Stimulated activated CD8-positive, alpha-beta memory T cell treated with anti-CD3 and anti-CD28 coated beads, Interleukin-12 subunit alpha, Interleukin-12 subunit beta, amount 100 ng/mL, for 24 hours (primary cell): ENCODE measurements around the gene SLC16A5.
"Not testable (repeated sequence)": the region's sequence is repeated elsewhere in the genome, so short reads cannot be mapped to it uniquely, and the experiment has no call there.

Experiments
- DNase-seq: peaks from one replicate; pipeline ENCODE4 v3.0.0-alpha.2; 2020; ENCODE audit errors: extremely low read depth

SLC16A5 gene, protein sequence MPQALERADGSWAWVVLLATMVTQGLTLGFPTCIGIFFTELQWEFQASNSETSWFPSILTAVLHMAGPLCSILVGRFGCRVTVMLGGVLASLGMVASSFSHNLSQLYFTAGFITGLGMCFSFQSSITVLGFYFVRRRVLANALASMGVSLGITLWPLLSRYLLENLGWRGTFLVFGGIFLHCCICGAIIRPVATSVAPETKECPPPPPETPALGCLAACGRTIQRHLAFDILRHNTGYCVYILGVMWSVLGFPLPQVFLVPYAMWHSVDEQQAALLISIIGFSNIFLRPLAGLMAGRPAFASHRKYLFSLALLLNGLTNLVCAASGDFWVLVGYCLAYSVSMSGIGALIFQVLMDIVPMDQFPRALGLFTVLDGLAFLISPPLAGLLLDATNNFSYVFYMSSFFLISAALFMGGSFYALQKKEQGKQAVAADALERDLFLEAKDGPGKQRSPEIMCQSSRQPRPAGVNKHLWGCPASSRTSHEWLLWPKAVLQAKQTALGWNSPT

DNA sequence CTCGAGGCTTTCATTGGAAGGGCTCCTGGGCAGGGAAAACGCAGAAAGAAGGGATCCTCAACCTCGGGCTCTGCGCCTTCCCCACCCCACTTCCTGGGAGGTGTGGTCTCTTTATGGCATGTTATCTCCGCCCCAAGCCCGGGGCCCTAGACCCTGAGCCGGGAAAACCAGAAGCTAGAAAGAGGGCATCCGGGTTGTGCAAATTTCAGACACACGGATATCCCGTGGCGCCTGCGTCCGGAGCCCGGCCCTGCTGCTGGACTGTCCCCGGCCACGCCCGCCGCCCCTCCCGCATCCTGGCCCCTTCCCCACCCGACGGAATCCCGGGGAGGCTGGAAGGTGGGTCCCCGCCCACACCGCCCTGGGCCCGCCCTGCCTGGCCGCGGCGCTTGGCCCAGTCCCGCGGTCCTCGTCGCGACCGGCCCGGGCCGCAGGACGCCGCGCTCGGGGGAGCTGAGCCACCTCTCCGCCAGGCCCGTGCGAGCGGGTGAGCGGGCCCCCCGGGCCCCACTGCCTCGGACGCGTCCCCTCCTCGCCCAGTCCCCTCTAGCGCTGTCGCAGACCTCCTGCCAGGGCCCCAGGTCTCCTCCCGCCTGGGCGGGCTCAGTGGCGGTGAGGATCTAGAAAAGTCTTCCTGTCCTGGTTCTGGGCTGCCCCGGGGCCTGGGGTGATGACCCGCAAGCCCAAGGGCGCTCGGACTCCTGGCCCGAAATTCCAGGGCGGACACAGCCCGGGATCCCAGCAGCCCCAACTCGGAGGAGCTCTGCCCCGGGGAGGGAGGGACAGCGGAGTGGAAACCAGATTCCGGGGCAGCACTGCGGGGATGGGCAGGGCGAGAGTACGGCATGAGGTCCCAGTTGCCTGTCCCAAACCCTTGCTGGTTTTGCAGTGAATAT, at the start of gene SLC16A5:
Gene SLC16A5, plus strand, starts transcription at position 397 of the 896 bp plus-strand sequence. CDS start 5,683 bp downstream, outside the sequence.
- no peak for DNase-seq

DNA sequence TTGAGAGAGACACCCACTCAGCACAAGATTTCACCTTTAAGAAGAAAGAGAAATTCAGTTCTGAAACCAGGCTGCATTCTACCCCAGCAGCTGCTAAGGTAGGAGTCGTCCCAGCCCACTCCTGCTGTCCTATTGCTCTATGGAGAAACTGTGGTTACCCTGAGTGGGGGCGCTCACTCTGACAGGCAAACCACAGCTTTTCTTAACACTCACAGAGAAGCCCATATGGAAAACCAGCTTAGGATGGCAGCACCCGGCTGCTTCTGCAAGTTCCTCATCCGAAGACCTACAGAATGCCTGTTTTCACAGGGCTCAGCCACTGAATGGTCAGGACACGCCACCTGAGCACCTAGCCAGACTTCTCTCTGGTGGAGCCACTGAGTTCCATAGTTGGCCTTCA, 48.5 kb upstream of the SLC16A5 start:
- no peak for DNase-seq

DNA sequence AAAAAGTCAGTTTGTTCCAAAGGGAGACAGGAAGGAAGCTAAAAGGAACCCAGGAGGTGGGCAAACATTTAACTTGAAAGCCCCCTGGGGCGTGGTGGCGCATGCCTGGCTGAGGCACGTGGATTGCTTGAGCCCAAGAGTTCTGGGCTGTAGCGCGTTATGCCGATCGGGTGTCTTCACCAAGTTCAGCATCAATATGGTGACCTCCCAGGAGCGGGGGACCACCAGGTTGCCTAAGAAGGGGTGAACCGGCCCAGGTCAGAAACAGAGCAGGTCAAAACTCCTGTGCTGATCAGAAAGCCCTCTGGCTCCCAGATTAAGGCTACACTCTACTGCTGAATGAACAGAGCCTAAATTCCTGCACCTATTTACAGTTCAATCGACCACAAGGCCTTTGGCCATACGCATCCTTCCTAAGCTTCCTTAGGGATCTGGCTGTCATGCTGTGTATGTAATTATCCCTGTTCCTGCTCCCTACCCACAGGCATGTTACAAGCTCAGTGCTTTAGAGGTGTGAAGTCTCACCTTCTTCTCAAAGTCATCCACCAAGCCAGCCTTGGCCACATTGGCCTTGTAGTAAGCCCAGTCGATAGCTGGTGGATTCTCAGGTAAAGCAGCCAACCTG, 46.0 kb upstream of the SLC16A5 start:
- DNase-seq, result no peak

DNA sequence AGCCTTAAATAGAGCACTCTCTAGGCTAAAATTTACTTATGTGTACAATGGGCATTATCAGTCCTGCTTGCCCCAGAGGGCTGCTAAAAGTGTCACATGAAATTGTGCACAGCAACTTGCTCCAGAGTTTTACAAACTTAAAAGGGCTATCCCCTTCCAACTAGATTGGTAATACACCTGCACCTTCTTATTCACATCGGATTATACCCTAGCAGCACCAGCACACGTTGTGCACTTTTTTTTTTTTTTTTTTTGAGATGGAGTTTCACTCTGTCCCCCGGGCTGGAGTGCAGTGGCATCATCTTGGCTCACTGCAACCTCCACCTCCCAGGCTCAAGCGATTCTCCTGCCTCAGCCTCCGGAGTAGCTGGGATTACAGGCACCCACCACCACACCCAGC, 44.0 kb upstream of the SLC16A5 start:
- not testable (repeated sequence) for DNase-seq

DNA sequence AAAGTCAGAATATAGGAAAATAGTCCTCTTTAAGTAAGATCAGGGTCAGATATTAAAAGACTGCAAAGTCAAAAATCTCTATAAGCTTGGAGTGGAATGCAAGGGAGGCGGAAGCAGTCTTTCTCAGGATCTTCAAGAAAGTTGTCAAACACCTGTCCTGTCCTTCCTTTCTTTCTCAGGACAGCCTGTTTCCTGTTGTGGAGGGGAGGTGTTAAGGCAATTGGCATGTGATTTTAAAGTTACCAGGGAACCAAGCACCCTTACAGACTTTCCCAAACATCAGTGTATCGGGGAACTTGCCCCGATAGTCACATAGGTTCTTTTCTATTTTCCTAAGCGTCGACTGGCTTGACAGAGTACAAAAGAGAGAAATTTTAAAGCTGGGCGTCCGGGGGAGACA, 43.0 kb upstream of the SLC16A5 start:
- DNase-seq, result no peak

DNA sequence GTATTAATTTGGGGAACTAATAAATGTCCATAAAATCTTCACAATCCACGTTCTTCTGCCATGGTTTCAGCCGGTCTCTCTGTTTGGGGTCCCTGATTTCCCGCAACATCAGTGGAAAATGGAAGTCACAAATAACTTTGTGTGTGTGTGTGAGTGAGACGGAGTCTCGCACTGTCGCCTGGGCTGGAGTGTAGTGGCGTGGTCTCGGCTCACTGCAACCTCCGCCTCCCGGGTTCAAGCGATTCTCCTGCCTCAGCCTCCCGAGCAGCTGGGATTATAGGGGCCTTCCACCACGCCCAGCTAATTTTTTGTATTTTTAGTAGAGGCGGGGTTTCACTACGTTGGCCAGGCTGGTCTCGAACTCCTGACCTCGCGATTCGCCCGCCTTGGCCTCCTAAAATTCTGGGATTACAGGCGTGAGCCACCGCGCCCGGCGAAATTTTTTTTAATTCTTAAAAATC, 41.8 kb upstream of the SLC16A5 start:
- not testable (repeated sequence) for DNase-seq

DNA sequence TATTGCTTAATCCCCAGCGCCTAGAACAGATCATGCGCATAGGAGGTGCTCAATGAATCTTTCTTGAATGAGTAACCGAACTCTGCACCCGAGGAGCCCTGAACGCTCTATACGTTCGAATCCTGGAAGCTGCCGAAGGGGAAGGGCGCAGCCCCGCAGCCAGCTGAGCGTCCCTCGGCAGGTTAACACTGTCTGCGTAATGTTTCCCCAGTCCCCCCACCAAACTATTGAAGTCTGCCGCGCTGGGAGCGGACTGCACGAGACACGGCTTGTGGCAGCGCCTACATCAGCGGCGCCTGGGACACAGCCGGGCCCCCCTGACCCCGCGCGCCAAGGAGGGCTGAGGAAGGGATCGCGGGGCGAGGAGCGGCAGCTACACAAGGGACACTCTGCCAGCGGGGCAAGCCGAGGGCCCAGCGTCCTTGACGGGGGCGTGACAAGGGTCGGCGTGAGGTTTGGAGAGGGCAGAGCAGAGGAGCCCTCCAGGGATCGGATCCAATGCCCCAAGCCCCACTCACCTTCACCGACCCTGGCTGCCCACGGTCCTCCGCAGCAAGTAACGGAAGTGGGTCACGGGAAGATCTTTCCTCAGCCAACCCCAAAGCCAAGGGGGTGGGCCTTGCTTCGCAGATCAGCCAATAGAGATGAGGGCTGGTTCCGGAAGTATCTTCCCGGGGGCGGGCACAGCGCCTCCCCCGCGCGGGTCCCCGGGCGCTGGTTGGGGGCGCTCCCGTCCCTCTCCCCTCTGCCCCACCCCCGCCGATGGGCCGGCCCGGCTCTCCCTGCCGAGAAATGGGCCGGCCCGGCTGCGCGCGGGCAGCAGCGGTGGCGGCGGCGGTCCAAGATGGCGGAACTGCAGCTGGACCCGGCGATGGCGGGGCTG, 41.1 kb upstream of the SLC16A5 start, which contains the start of the genes ATP5PD and KCTD2:
Gene ATP5PD, minus strand, starts transcription at position 563 of the 883 bp plus-strand sequence. CDS start 4,319 bp downstream, outside the sequence.
Gene KCTD2, plus strand, starts transcription at position 819 of the 883 bp plus-strand sequence. Its CDS starts 26 bp downstream, at position 845.
- DNase-seq, result peak; percentile 88

DNA sequence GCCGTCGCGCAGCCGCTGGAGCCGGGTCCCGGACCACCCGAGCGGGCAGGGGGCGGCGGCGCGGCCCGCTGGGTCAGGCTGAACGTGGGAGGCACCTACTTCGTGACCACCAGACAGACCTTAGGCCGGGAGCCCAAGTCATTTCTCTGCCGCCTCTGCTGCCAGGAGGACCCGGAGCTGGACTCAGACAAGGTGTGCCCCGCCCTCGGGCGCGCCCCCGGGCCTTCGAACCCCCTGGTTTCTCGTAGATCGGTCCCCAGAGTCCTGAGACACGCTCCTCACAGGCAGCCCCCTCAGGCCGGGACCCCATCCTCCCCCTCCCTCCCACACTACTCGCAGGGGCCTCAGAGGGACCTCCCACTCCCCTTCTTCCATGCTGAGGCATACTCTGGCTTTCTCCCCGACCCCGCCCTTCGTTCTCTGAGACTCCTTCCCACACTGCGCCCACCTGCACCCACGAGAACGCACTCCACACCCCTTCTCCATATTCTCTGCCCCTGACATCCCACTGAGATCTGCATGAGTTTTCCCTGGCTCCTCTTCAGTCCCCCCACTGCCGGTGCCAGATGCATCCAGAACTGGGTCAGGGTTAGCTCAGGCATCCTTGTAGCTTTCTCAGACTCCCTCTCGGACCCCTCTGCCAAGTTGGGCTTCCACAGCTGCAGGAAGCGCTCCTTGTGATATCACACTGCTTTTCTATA, 40.2 kb upstream of the SLC16A5 start:
- DNase-seq, result no peak

DNA sequence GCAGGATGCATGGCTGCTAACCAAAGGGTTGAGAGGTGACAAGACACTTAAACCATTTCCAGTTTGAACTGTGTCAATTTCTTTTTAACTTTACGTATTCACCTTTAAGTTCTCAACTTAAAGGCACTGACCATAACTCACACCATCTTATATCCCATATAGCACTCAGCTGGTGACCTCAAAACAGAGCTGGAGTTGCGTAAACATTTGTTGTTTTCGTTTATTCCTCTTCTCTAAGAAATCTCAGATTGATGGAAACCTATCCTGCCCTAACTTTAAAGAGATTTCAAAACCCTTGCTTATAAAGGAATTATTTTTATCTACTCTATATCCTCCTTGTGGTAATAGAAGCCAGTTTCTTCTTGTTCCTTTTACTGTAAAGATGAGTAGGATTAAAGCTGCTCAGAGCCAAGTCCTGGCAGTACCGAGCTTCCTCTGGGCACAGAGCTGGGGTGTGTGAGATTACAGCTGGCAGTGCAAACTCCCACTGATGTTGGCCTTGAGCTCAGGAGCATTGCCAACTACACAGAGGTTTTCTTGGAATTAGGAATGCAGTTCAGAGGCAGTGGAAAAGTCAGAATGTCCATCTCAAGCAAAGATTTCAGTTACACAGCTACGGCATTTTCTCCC, 39.4 kb upstream of the SLC16A5 start:
- no peak for DNase-seq

DNA sequence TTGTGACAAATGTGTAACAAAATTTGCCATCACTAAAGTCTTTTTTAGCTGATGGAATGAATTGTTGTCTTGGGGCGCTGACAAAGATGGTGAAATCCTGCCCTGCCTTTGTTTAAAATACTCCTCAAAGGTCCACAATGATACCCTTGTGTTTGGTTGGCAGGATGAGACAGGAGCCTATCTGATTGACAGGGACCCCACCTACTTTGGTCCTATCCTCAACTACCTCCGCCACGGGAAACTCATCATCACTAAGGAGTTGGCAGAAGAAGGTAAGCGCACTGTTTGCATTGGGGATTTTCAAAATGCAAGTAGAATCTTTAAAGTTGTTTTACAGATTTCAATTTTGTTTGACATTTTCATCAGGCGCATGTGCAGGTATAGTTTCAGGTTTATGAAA, 38.7 kb upstream of the SLC16A5 start:
- DNase-seq, result no peak

DNA sequence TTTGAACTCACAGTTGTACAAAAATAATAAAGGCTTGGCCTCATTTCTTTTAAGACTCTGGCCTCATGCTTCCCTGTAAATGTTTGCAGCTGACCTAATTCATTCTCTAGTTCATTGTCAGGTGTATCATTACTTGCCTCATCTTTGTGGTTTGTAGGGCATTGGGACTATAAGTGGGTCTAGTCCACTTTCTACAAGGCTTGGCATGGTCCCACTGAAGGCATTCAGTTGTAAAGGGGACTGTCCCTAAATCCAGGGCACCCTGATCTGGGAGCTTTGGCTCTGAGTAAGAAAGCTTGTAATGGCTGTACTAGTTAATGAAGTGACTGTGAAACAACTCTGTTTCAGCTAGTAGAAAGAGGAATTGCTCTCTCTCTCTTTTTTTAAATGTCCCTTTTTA, 38.0 kb upstream of the SLC16A5 start:
- DNase-seq, result no peak

DNA sequence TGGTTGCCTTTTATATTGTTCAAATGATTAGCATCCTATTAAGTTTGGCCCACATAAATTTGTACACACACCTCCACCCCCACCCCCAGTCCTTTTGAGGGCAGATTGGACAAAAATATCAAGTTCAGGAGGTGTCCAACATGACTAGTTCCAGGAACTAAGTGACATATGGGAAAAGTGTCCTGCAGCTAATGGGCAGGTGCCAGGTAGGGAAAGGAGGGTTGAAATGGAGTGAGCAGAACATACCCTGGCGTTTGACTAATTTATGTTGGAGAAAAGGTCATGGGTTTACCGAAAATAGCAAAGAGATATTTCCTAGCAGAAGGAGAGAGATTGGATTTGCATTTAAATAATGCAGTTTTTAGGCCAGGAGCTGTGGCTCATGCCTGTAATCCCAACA, 35.8 kb upstream of the SLC16A5 start:
- DNase-seq, result no peak

DNA sequence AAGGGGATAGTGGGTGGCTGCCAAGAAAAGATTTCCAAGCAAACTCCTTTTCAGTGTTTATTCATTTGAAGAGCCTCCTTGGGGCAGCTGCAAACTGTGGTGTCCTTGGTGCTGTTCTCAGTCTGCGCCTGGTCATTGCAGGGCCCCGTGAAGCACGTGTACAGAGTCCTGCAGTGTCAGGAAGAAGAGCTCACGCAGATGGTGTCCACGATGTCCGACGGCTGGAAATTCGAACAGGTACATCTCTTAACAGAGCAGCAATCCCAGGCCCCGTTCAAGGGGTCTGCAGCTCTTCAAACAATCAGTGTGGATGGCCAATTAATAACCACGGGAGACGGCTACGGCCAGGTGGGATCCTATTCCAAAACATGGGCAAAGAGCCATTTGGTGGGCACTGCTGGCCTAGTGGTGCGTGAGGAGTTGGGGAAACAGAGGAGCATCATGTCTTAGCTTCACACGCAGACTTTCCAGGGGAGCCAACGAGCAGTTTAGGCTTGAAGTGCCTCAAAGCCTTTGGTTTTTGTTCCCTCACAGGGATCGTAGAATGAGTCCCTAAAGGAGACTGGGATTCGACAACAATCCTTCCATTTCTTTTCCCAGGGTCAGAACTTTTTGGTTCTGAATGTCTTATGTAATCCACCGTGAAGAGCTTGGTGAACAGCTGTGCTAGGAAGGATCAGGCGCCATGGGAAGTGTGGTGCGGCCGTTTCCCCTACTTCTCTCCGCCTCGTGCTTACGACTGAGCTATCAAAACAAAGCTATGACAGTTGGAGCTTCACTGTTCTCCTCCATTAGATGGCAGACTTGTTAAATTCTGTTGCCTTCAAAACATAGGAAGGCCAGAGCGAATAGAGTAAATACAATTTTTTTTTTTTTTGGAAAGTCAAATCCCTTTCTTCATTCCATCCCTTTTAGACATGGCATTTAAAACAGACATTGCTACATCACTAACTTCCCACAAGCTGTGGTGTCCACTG, 28.1 kb upstream of the SLC16A5 start:
- no peak for DNase-seq

DNA sequence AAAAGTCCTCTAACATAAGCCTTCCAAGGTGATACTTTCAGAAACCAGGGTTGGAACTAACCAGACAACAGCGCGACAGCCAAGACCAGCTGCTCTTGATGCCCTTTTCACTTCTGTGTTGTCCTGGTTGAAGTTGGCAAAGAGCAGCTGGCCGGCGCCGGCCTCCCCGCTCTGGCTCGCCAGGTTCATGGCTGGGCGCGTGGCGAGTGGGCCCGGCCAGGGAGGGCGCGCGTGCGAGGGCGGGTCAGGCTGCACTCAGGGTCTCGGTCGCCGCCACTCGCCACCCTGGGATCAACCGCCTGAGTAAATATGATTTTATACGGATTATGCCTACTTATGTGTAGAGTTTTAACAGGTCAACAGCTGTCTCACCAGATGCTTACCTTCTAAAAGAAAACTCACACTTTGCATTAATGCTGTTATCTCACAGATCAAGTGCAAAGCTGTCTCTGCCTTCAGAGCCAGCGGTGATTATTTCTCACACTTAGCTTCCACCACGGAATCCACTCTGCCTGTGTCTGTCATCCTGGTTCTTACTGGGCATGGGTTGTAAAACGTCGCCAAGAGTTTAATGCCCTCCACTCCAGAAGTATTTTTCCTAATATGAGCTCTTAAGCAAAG, 27.2 kb upstream of the SLC16A5 start:
- DNase-seq, result no peak

DNA sequence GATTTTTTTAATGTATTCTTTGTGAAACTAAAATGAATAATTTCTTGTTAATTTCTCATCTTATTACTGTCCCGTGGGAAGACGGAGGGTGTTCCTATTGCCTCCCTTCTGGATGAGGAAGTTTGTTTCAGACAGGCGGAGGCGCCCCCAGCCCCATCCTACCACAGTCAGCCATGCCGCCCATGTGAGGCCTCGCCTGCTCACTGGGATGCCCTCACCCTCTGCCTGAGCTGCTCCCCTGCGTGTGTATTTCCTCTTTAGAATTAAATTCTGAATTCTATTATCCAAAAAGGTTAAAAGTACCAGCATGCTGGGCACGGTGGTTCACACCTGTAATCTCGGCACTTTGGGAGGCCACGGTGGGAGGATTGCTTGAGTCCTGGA, 26.7 kb upstream of the SLC16A5 start:
- no peak for DNase-seq

DNA sequence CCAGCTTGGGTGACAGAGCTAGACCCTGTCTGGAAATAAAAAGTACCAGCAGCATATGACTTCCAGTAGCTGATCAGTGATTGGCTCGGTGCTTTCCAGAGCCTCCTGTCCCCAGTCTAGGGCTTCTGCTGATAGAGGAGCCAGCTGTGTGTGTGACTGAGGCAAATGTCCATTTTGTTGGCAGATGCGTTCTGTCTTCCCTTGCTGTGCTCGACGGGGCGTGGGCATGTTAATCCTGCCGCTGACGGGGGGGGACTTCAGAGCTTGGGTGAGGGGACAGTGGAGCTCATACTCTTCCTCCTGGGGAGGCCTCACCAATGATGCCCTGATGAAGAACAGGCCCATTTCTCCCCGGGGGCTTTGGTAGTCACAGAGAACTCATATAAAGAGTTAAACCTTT, 26.1 kb upstream of the SLC16A5 start:
- no peak for DNase-seq

DNA sequence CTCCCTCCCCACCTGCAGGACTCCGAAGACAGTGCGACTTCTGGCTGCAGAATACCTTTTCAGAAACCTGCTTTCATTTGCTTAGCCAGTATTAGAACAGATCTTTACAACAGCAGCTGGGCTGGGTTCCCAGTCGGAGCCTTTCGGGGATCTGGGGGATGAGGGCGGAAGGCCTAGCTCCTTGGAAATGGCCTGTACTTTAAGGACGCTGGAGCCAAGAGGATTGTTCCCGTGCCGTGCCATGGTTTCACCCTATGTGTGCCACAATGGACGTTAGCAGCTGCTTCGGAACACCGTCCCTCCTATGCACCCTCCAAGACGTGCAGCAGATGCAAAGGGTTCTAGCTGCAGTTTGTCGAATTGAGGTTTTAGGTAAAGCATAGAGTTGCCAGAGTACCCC, 24.6 kb upstream of the SLC16A5 start:
- no peak for DNase-seq

DNA sequence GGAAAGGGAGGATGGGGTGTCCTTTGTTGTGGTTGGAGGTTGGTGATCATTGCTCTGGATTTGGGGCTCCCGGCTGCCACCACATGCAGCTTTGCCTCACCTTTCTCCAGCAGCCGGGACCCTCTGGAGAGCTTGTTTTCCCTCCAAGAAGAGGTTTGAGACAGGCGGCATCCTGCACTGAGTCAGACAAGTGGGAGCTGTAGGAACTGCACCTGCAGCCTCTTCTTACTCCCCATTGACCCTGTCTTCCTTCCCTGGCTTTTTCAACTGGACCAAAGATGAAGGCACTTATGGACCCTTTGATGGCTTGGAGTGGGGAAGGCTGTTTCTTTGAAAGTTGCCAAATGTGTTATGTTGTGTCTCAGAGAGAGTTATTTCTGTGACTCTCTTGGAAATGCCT, 24.1 kb upstream of the SLC16A5 start:
- no peak for DNase-seq
